DMS153 (cell line): ENCODE data around the gene PANK1.
"Not testable (repeated sequence)": the region's sequence is repeated elsewhere in the genome, so short reads cannot be mapped to it uniquely, and the experiment has no call there.

Source experiments
- DNase-seq: peaks from one replicate; lab custom pipeline; 2025; lab: John Stamatoyannopoulos, UW

PANK1 gene

GRCh38 chr10:89651916-89652573 lies 7.0 kb upstream of the PANK1 start:
- no peak for DNase-seq

GRCh38 chr10:89651205-89651915 lies 6.3 kb upstream of the PANK1 start:
- DNase-seq, result no peak

GRCh38 chr10:89649051-89649450 lies 4.0 kb upstream of the PANK1 start:
- DNase-seq, result no peak

GRCh38 chr10:89648074-89648473 lies 3.0 kb upstream of the PANK1 start:
- no peak for DNase-seq

- DNase-seq, result no peak
These were observed 2.0 kb upstream of the PANK1 start for GRCh38 chr10:89646889-89647657.

GRCh38 chr10:89645742-89646172 lies 715 bp upstream of the PANK1 start:
- no peak for DNase-seq

- DNase-seq, result no peak
These were observed 413 bp downstream of the PANK1 start for GRCh38 chr10:89644691-89644966.

- DNase-seq, result peak; percentile 95
These were observed 991 bp downstream of the PANK1 start for GRCh38 chr10:89643812-89644690.

GRCh38 chr10:89643431-89643811 lies 1.6 kb downstream of the PANK1 start:
- DNase-seq, result no peak

- no peak for DNase-seq
These were observed 2.8 kb downstream of the PANK1 start for GRCh38 chr10:89642193-89642592.

GRCh38 chr10:89640241-89640640 lies 4.8 kb downstream of the PANK1 start:
- no peak for DNase-seq

- no peak for DNase-seq
These were observed 5.7 kb downstream of the PANK1 start for GRCh38 chr10:89639326-89639725.

- DNase-seq, result no peak
These were observed 7.9 kb downstream of the PANK1 start for GRCh38 chr10:89637113-89637512.

GRCh38 chr10:89634637-89635036 lies 10.4 kb downstream of the PANK1 start:
- DNase-seq, result no peak

- no peak for DNase-seq
These were observed 11.6 kb downstream of the PANK1 start for GRCh38 chr10:89633484-89633883.

- no peak for DNase-seq
These were observed 12.2 kb downstream of the PANK1 start for GRCh38 chr10:89632824-89633223.

- no peak for DNase-seq
These were observed 17.2 kb downstream of the PANK1 start for GRCh38 chr10:89627830-89628229.

- no peak for DNase-seq
These were observed 19.8 kb downstream of the PANK1 start for GRCh38 chr10:89625041-89625765.

GRCh38 chr10:89624020-89624419 lies 21.0 kb downstream of the PANK1 start:
- DNase-seq, result no peak

- DNase-seq, result no peak
These were observed 22.9 kb downstream of the PANK1 start for GRCh38 chr10:89622151-89622550.

- DNase-seq, result no peak
These were observed 23.6 kb downstream of the PANK1 start for GRCh38 chr10:89621438-89621837.

- not testable (repeated sequence) for DNase-seq
These were observed 24.7 kb downstream of the PANK1 start for GRCh38 chr10:89620296-89620695.
